HepG2 (cell line): ENCODE data around the gene FGGY. TPM values are rescaled to one million over a fixed set of nuclear protein-coding genes. Genes with fewer than 3 reads are reported as not detected.

ENCODE experiments used
- ATAC-seq: fragments of 200-7000 bp; cut with Tn5 transposase; 3 replicates; pipeline ENCODE4 v1.9.1; 2020; ENCODE audit warnings: mild to moderate bottlenecking, moderate library complexity
- BruUV-seq: library from RNA; stranded (reverse); fragments of 400-500 nt; replicated peaks from 2 replicates; lab custom pipeline; 2021; lab: Mats Ljungman, UMichigan
- CTCF ChIA-PET: fragments of 300-600 bp; formaldehyde crosslinking; extraction: SDS; loops from one replicate; lab custom pipeline; 2021; ENCODE audit warnings: low total read pairs, inconsistent platforms, low intra/inter-chr PET ratio; lab: Yijun Ruan, JAX
- POLR2A ChIA-PET: fragments of 350-600 bp; sonication (Branson Sonifier 250); formaldehyde crosslinking; loops from one replicate; lab custom pipeline; 2020; ENCODE audit warnings: antibody characterized with exemption, inconsistent platforms; lab: Yijun Ruan, JAX
- DNase-seq: peaks from one replicate; pipeline ENCODE4 v3.0.0-alpha.2; 2015; ENCODE audit warnings: low spot score
- FAIRE-seq: peaks from 3 replicates; lab custom pipeline; 2011; peaks lifted over from hg19 to GRCh38; lab: Jason Lieb, UNC
- H2AFZ ChIP-seq: one replicate; pipeline ENCODE4 v1.6.1; 2011; ENCODE audit warnings: low read length, inconsistent platforms
- H3K27ac ChIP-seq: fragments of 300-600 bp; 3 replicates; pipeline ENCODE4 v1.8.0; 2011; ENCODE audit warnings: mixed run types, mild to moderate bottlenecking, mixed read lengths, low read length, inconsistent platforms; ENCODE audit not compliant: insufficient read depth; ENCODE audit errors: extremely low read length
- H3K27me3 ChIP-seq, 2 experiments: fragments of 200-600 bp in 1 of 2; 2 replicates in 1 of 2; 3 replicates in 1 of 2; pipeline versions ENCODE4 v1.6.0 to v1.8.0; 2011; ENCODE audit warnings: low read length in 2 of 2, mild to moderate bottlenecking in 2 of 2, moderate library complexity in 2 of 2, inconsistent platforms in 1 of 2; ENCODE audit not compliant: insufficient read depth in 2 of 2, control insufficient read depth in 1 of 2
- H3K36me3 ChIP-seq, 2 experiments: fragments of 200-600 bp in 1 of 2; replicated peaks in 1 of 2; 2 replicates in 1 of 2; 3 replicates in 1 of 2; pipeline versions ENCODE4 v1.5.1 to v1.8.0; 2011; ENCODE audit warnings: low read length in 2 of 2, inconsistent platforms in 1 of 2; ENCODE audit not compliant: insufficient read depth in 2 of 2, control insufficient read depth in 1 of 2
- H3K4me1 ChIP-seq: 2 replicates; pipeline ENCODE4 v1.5.1; 2012; ENCODE audit warnings: low read length, inconsistent platforms; ENCODE audit not compliant: insufficient read depth
- H3K4me2 ChIP-seq: 2 replicates; pipeline ENCODE4 v1.6.0; 2011; ENCODE audit warnings: low read depth, low read length, inconsistent platforms
- H3K4me3 ChIP-seq, 3 experiments: fragments of 200-600 bp in 1 of 3; sonication (generic), shearing (Covaris generic) in 1 of 3; replicated peaks in 1 of 3; 2 replicates each; pipeline ENCODE4 v1.5.1; 2011 to 2016; ENCODE audit warnings: low read length in 3 of 3, inconsistent platforms in 2 of 3, low read depth in 2 of 3, mild to moderate bottlenecking in 2 of 3, control low read depth in 1 of 3, mixed read lengths in 1 of 3; ENCODE audit not compliant: insufficient read depth in 1 of 3
- H3K79me2 ChIP-seq: one replicate; pipeline ENCODE4 v1.6.1; 2011; ENCODE audit warnings: low read length, inconsistent platforms; ENCODE audit not compliant: insufficient read depth
- H3K9ac ChIP-seq: 2 replicates; pipeline ENCODE4 v1.6.0; 2011; ENCODE audit warnings: mild to moderate bottlenecking, low read depth, low read length, inconsistent platforms; ENCODE audit not compliant: insufficient read depth
- H3K9me3 ChIP-seq: 2 replicates; pipeline ENCODE4 v1.5.1; 2012; ENCODE audit warnings: mild to moderate bottlenecking, low read length
- H4K20me1 ChIP-seq: 2 replicates; pipeline ENCODE4 v1.6.0; 2011; ENCODE audit warnings: inconsistent platforms, mild to moderate bottlenecking, low read length, moderate library complexity; ENCODE audit not compliant: insufficient read depth
- ATM ChIP-seq: fragments of 450-650 bp; IDR thresholded peaks from 2 replicates; pipeline ENCODE4 v1.7.1; 2017; ENCODE audit warnings: mild to moderate bottlenecking, borderline replicate concordance
- ATRX ChIP-seq: sonication (generic); formaldehyde crosslinking; IDR thresholded peaks from 2 replicates; pipeline ENCODE4 v1.4.0; 2020; ENCODE audit warnings: missing genetic modification reagents, borderline replicate concordance
- CEBPG ChIP-seq: IDR thresholded peaks from 2 replicates; pipeline ENCODE4 v1.6.1; 2016
- CEBPZ ChIP-seq: IDR thresholded peaks from 2 replicates; pipeline ENCODE4 v1.6.1; 2012; ENCODE audit warnings: low read length, improper control_type of control experiment
- CTCF ChIP-seq: sonication (generic); formaldehyde crosslinking; IDR thresholded peaks from 2 replicates; pipeline ENCODE4 v1.5.0; 2020; ENCODE audit warnings: mild to moderate bottlenecking, missing genetic modification reagents, moderate library complexity
- GATAD1 ChIP-seq: IDR thresholded peaks from 2 replicates; pipeline ENCODE4 v1.6.1; 2016; ENCODE audit warnings: missing genetic modification reagents, missing compliant biosample characterization
- KDM6A ChIP-seq: IDR thresholded peaks from 2 replicates; pipeline ENCODE4 v1.6.1; 2016; ENCODE audit warnings: low read depth
- MTERF4 ChIP-seq: sonication (generic); formaldehyde crosslinking; IDR thresholded peaks from 2 replicates; pipeline ENCODE4 v1.8.0; 2023; ENCODE audit warnings: mild to moderate bottlenecking, missing genetic modification reagents
- NFKB2 ChIP-seq: sonication (generic); formaldehyde crosslinking; IDR thresholded peaks from 2 replicates; pipeline ENCODE4 v1.4.0; 2020; ENCODE audit warnings: missing genetic modification reagents, borderline replicate concordance
- NKX3-1 ChIP-seq: sonication (generic); formaldehyde crosslinking; IDR thresholded peaks from 2 replicates; pipeline ENCODE4 v1.5.0; 2020; ENCODE audit warnings: missing genetic modification reagents
- NR0B2 ChIP-seq: sonication (generic); formaldehyde crosslinking; IDR thresholded peaks from 2 replicates; pipeline ENCODE4 v1.4.0; 2020; ENCODE audit warnings: mild to moderate bottlenecking, missing genetic modification reagents
- RAD21 ChIP-seq: fragments of 450-650 bp; formaldehyde crosslinking; IDR thresholded peaks from 2 replicates; pipeline ENCODE4 v1.5.0; 2020; ENCODE audit warnings: mild to moderate bottlenecking
- SAFB2 ChIP-seq: sonication (generic); formaldehyde crosslinking; IDR thresholded peaks from 2 replicates; pipeline ENCODE4 v1.5.1; 2020; ENCODE audit warnings: missing genetic modification reagents, low read depth, mild to moderate bottlenecking, borderline replicate concordance
- ZNF230 ChIP-seq: sonication (generic); formaldehyde crosslinking; IDR thresholded peaks from 2 replicates; pipeline ENCODE4 v1.4.0; 2020; ENCODE audit warnings: mild to moderate bottlenecking, missing genetic modification reagents
- ZNF557 ChIP-seq: sonication (generic); formaldehyde crosslinking; IDR thresholded peaks from 2 replicates; pipeline ENCODE4 v1.4.0; 2020; ENCODE audit warnings: missing genetic modification reagents
- ZNF83 ChIP-seq: sonication (generic); formaldehyde crosslinking; IDR thresholded peaks from 2 replicates; pipeline ENCODE4 v1.4.0; 2020; ENCODE audit warnings: missing genetic modification reagents, mild to moderate bottlenecking, borderline replicate concordance
- WGBS: methylation state at CpG from one replicate; pipeline ENCODE4 v1.1.6; 2017; ENCODE audit warnings: low lambda C conversion rate; 5-methylcytosine and 5-hydroxymethylcytosine counted together
- in situ Hi-C: cut with HindIII; loops from 2 replicates; pipeline ENCODE4 v1.10.0; 2017; ENCODE audit warnings: low pct_unique_long_range_greater_than_20kb; ENCODE audit not compliant: extremely low pct_ligation_motif_present
- intact Hi-C: fragments of 100-400 bp; cut with micrococcal nuclease; formaldehyde crosslinking; loops from one replicate; pipeline ENCODE4 v1.10.0; 2022; ENCODE audit not compliant: unreplicated experiment
- polyA plus RNA-seq, 8 experiments: library from polyadenylated mRNA; depleted of rRNA in 3 of 8; stranded (reverse) in 7 of 8; unstranded in 1 of 8; fragments of >200 nt; fragmentation: Illumina TruSeq in 4 of 8; extraction: Trizol in 4 of 8; gene quantifications; 2 replicates each; pipeline versions ENCODE4 v1.2.1 to v1.2.3, GENCODE V29; 2011 to 2016; ENCODE audit warnings: low read depth in 4 of 8, missing spikeins in 1 of 8, mixed read lengths in 1 of 8; ENCODE audit not compliant: insufficient read depth in 1 of 8
- total RNA-seq, 5 experiments: library from RNA; depleted of rRNA; stranded (reverse); fragments of >200 nt; fragmentation: Illumina TruSeq; extraction: Trizol; gene quantifications; 2 replicates each; pipeline ENCODE4 v1.2.3, GENCODE V29; 2016; ENCODE audit warnings: low read depth in 1 of 5

Gene FGGY
- total and polyA plus RNA-seq, 2 of the 13 experiments (the other 11 are each of a cell fraction or from before 2014, with no cell fraction given), result 15.7 to 27.5 TPM

- Histone ChIP-seq H3K9me3 (no peaks in the 10 kb centered on the region), H3K4me3 (no peak overlapping the region), H3K4me1 (peaks cover 20% of the 10 kb centered on the region), H4K20me1 (no peaks in the 10 kb centered on the region), H3K36me3 (no peaks in the 10 kb centered on the region), H3K27ac (no peak overlapping the region), H3K79me2 (no peaks in the 10 kb centered on the region), H3K4me2 (no peak overlapping the region), H3K9ac (no peak overlapping the region), H3K27me3 (no peaks in the 10 kb centered on the region), H2AFZ (no peak overlapping the region)
- in situ Hi-C loops (no loop called here), intact Hi-C loops (no loop called here)
- FAIRE-seq (no peak), DNase-seq (no peak), ATAC-seq (no peak)
- 93% methylated on average over 1 of the region's 1 CpG for WGBS
- no TSS peak for BruUV-seq
- POLR2A ChIA-PET, result no interaction called here
- CTCF ChIA-PET, result no interaction called here
- TF ChIP-seq NR0B2 (CRISPR knock-in tag) (no peak), ZNF557 (CRISPR knock-in tag) (no peak), RAD21 (CRISPR knock-in tag) (no peak), ATRX (no peak), NKX3-1 (CRISPR knock-in tag) (no peak), SAFB2 (CRISPR knock-in tag) (no peak), ZNF83 (no peak), CEBPZ (no peak), MTERF4 (CRISPR knock-in tag) (no peak), CEBPG (CRISPR knock-in tag) (no peak), ZNF230 (CRISPR knock-in tag) (no peak), CTCF (CRISPR knock-in tag) (no peak), KDM6A (CRISPR knock-in tag) (no peak), NFKB2 (CRISPR knock-in tag) (no peak), GATAD1 (no peak), ATM (no peak)
Measured at GRCh38 chr1:59352065-59352464, 55.2 kb downstream of the FGGY start.
